Parathyroid adenoma (tissue), 2 donors: ENCODE data around the gene SLC7A6OS.
"Not testable (repeated sequence)": the region's sequence is repeated elsewhere in the genome, so short reads cannot be mapped to it uniquely, and the experiment has no call there.

ENCODE experiments used
- H2AFZ ChIP-seq: fragments of 300-600 bp; sonication (generic); one replicate; pipeline ENCODE4 v1.7.0; 2017; ENCODE audit warnings: antibody characterized with exemption, mild to moderate bottlenecking
- H3K27ac ChIP-seq: fragments of 300-600 bp; sonication (generic); one replicate; pipeline ENCODE4 v1.7.0; 2017
- H3K27me3 ChIP-seq: fragments of 300-600 bp; sonication (generic); one replicate; pipeline ENCODE4 v1.7.0; 2017; ENCODE audit warnings: low read length; ENCODE audit not compliant: control insufficient read depth, insufficient read depth
- H3K36me3 ChIP-seq: fragments of 300-600 bp; sonication (generic); one replicate; pipeline ENCODE4 v1.7.0; 2017; ENCODE audit warnings: low read length; ENCODE audit not compliant: control insufficient read depth, insufficient read depth
- H3K4me1 ChIP-seq: fragments of 300-600 bp; sonication (generic); one replicate; pipeline ENCODE4 v1.7.0; 2017; ENCODE audit warnings: control low read depth
- H3K4me2 ChIP-seq: fragments of 300-600 bp; sonication (generic); one replicate; pipeline ENCODE4 v1.7.0; 2017; ENCODE audit warnings: low read length
- H3K4me3 ChIP-seq: fragments of 300-600 bp; sonication (generic); one replicate; pipeline ENCODE4 v1.7.0; 2017; ENCODE audit warnings: low read depth, low read length
- H3K79me2 ChIP-seq: fragments of 300-600 bp; sonication (generic); one replicate; pipeline ENCODE4 v1.7.0; 2017; ENCODE audit warnings: control low read depth
- H3K9ac ChIP-seq: fragments of 300-600 bp; sonication (generic); one replicate; pipeline ENCODE4 v1.7.0; 2017; ENCODE audit warnings: mild to moderate bottlenecking
- H3K9me3 ChIP-seq: fragments of 300-600 bp; sonication (generic); one replicate; pipeline ENCODE4 v1.7.0; 2017; ENCODE audit warnings: low read length; ENCODE audit not compliant: control insufficient read depth
- TF ChIP-seq, protein P1 (sequence below): fragments of 300-600 bp; sonication (generic); IDR thresholded peaks from one replicate; pipeline ENCODE4 v1.7.0; 2017; ENCODE audit warnings: antibody characterized with exemption, mild to moderate bottlenecking
- donor health status: primary hyperparathyroidism.

Gene SLC7A6OS

DNA sequence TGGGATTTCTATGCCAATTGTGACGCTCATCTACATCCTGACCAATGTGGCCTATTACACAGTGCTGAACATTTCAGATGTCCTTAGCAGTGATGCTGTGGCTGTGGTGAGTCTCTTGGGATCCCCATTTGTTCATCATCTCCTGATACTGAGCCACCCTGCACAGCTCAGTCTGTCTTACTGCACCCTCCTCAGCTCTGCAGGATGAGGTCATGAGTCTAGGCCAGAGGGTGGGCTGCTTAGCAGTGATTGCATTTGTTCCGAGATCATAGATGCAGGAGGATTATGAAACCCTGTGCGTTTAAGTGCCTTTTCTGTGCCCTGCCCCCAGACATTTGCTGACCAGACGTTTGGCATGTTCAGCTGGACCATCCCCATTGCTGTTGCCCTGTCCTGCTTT, 19.5 kb downstream of the SLC7A6OS start:
- H3K4me1 ChIP-seq = peaks cover 8% of the 10 kb centered on the region
- H3K36me3 ChIP-seq = no peaks in the 10 kb centered on the region
- H3K27ac ChIP-seq = peak overlapping the region; percentile 8
- TF ChIP-seq, protein P1, sequence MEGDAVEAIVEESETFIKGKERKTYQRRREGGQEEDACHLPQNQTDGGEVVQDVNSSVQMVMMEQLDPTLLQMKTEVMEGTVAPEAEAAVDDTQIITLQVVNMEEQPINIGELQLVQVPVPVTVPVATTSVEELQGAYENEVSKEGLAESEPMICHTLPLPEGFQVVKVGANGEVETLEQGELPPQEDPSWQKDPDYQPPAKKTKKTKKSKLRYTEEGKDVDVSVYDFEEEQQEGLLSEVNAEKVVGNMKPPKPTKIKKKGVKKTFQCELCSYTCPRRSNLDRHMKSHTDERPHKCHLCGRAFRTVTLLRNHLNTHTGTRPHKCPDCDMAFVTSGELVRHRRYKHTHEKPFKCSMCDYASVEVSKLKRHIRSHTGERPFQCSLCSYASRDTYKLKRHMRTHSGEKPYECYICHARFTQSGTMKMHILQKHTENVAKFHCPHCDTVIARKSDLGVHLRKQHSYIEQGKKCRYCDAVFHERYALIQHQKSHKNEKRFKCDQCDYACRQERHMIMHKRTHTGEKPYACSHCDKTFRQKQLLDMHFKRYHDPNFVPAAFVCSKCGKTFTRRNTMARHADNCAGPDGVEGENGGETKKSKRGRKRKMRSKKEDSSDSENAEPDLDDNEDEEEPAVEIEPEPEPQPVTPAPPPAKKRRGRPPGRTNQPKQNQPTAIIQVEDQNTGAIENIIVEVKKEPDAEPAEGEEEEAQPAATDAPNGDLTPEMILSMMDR = no peak
- no peak overlapping the region for H3K4me3 ChIP-seq
- no peaks in the 10 kb centered on the region for H3K27me3 ChIP-seq
- peaks cover 3% of the 10 kb centered on the region for H3K79me2 ChIP-seq
- no peak overlapping the region for H3K9ac ChIP-seq
- H2AFZ ChIP-seq = no peak overlapping the region
- no peaks in the 10 kb centered on the region for H3K9me3 ChIP-seq
- no peak overlapping the region for H3K4me2 ChIP-seq

DNA sequence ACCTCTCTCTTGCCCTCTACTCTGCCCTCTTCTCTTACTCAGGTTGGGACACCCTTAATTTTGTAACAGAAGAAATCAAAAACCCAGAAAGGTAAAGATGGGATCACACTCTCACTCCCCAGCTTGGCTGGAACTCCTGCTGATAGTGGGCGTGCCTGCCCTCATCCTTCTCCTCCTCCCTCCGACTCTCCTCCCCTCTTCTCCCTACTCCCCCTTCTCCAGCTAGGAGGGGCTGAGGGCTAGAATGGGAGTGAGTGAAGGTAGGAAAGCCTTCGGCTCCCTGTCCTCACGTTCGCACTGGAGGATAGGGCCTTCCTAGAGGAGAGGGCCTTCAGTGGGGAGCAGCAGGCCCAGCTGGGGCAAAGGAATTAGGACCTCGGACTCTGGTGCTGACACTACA, 20.3 kb downstream of the SLC7A6OS start:
- no peaks in the 10 kb centered on the region for H3K36me3 ChIP-seq

DNA sequence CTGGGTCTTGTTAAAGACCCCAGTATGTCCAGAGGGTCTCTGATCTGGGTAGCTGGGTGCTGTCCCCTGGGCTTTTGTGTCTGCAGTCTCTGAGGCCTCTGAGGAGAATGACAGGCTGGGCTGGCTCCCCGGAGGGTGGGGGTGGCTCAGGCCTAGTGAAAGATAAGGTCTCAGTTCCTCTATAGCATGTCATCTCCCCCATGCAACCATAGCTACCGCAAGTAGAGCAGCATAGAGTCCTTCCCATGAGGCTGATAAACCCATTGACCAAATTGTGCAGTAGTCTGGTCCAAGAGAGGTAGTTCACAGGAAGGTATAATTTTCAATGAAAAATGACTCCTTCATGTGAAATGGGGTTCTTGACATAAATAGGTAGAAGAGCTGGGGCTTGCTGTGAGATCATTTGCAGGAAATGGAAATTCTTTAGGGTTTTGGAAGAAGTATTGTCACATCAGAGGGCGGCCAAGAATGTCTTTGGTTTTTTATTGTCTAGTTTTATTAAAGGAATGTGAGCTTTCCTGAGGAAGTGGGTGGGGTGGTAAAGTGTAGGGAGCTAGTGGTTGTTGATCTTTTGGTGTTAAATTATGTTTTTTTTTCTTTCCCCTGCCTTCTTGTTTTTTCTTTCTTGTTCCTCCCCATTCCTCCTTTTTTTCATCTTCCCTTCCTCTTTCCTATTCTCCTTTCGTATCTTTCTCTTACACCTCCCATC, 21.0 kb downstream of the SLC7A6OS start:
- H3K27ac ChIP-seq = peak overlapping the region; percentile 26

More for the DNA sequence above, 20.3 kb downstream of the SLC7A6OS start:
- H3K27ac ChIP-seq = peak overlapping the region; percentile 26
- H3K79me2 ChIP-seq = peaks cover 3% of the 10 kb centered on the region
- H3K9ac ChIP-seq = no peak overlapping the region
- no peak overlapping the region for H3K4me2 ChIP-seq
- TF ChIP-seq, protein P1 = no peak
- H3K27me3 ChIP-seq = no peaks in the 10 kb centered on the region
- H3K9me3 ChIP-seq = no peaks in the 10 kb centered on the region
- no peak overlapping the region for H2AFZ ChIP-seq
- no peak overlapping the region for H3K4me3 ChIP-seq
- H3K4me1 ChIP-seq = peaks cover 8% of the 10 kb centered on the region

DNA sequence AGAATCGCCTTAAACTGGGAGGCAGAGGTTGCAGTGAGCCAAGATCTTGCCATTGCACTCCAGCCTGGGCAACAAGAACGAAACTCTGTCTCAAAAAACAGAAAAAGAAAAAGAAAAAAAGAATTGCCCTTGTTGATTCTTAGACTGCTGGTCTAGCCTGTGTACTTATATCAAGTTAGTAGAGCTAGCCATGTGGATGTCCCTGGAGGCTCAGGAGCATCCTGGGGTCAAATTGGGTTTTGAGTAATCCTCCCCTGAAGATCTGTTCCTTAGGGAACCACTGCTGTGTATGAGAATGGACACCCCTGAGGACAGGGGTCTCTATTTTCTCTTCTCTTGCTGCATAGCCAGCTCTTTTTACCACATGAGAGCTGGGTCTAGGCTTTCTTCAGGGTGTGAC, 21.5 kb downstream of the SLC7A6OS start:
- Histone ChIP-seq H3K79me2 (peaks cover 3% of the 10 kb centered on the region), H3K27me3 (no peaks in the 10 kb centered on the region), H3K36me3 (no peaks in the 10 kb centered on the region), H3K4me1 (peaks cover 8% of the 10 kb centered on the region), H3K9ac (no peak overlapping the region), H3K27ac (no peak overlapping the region), H3K4me2 (no peak overlapping the region), H3K4me3 (no peak overlapping the region), H2AFZ (no peak overlapping the region), H3K9me3 (no peaks in the 10 kb centered on the region)
- TF ChIP-seq, protein P1 = no peak

More for the DNA sequence above, 21.0 kb downstream of the SLC7A6OS start:
- TF ChIP-seq, protein P1 = no peak
- Histone ChIP-seq H3K9ac (no peak overlapping the region), H3K9me3 (no peaks in the 10 kb centered on the region), H3K4me1 (peaks cover 8% of the 10 kb centered on the region), H3K36me3 (no peaks in the 10 kb centered on the region), H3K27me3 (no peaks in the 10 kb centered on the region), H3K4me2 (no peak overlapping the region), H3K79me2 (peaks cover 3% of the 10 kb centered on the region), H3K4me3 (no peak overlapping the region), H2AFZ (no peak overlapping the region)

DNA sequence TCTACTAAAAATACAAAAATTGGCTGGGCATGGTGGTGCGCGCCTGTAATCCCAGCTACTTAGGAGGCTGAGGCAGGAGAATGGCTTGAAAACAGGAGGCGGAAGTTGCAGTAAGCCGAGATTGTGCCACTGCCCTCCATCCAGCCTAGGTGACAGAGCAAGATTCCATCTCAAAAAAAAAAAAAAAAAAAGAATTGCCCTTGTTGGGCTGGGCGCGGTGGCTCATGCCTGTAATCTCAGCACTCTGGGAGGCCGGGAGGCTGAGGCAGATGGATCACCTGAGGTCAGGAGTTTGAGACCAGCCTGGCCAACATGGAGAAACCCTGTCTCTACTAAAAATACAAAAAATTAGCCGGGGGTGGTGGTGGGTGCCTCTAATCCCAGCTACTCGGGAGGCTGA, 21.9 kb downstream of the SLC7A6OS start:
- not testable (repeated sequence) for H3K9me3 ChIP-seq, H3K79me2 ChIP-seq, H3K27me3 ChIP-seq, H3K4me3 ChIP-seq, H3K4me1 ChIP-seq, H2AFZ ChIP-seq, H3K4me2 ChIP-seq, H3K9ac ChIP-seq, H3K36me3 ChIP-seq, H3K27ac ChIP-seq
